Right lobe of liver (tissue), 6 donors: Measurements from ENCODE around the gene INSIG1. TPM values are rescaled to one million over a fixed set of nuclear protein-coding genes. Genes with fewer than 3 reads are reported as not detected.

ENCODE experiments used
- ATAC-seq, 4 donors: fragments of 200-7000 bp; cut with Tn5 transposase; one replicate each; pipeline ENCODE4 v1.9.1; 2020; ENCODE audit warnings: mild to moderate bottlenecking in 4 of 4, moderate library complexity in 4 of 4
- DNase-seq, 3 donors: peaks; one replicate each; pipeline ENCODE4 v3.0.0-alpha.2; 2020
- H3K27ac ChIP-seq, 3 donors: fragments of 200-600 bp; one replicate each; pipeline ENCODE4 v1.8.0; 2022
- H3K27me3 ChIP-seq, 2 donors: fragments of 200-600 bp; one replicate each; pipeline ENCODE4 v1.8.0; 2022
- H3K36me3 ChIP-seq, 4 donors: fragments of 200-600 bp; sonication (generic) in 1 of 4; one replicate each; pipeline versions ENCODE4 v1.5.1 to v1.8.0; 2017 to 2022; ENCODE audit warnings: control low read depth in 1 of 4
- H3K4me1 ChIP-seq, 4 donors: fragments of 200-600 bp; sonication (generic) in 1 of 4; one replicate each; pipeline versions ENCODE4 v1.5.1 to v1.8.0; 2017 to 2022; ENCODE audit warnings: control low read depth in 1 of 4
- H3K4me3 ChIP-seq, 3 donors: fragments of 200-600 bp; one replicate each; pipeline ENCODE4 v1.8.0; 2022
- H3K9me3 ChIP-seq, 4 donors: fragments of 200-600 bp; sonication (generic) in 1 of 4; one replicate each; pipeline versions ENCODE4 v1.5.1 to v1.8.0; 2017 to 2022; ENCODE audit warnings: control low read depth in 1 of 4
- CTCF ChIP-seq, 4 donors: fragments of 200-600 bp in 3 of 4; fragments of 450-650 bp in 1 of 4; IDR thresholded peaks; one replicate each; pipeline versions ENCODE4 v1.5.1 to v1.8.0; 2016 to 2022; ENCODE audit warnings: antibody characterized with exemption in 4 of 4, mild to moderate bottlenecking in 2 of 4
- POLR2A ChIP-seq: fragments of 450-650 bp; IDR thresholded peaks from one replicate; pipeline ENCODE4 v1.6.1; 2017; ENCODE audit warnings: antibody characterized with exemption, mild to moderate bottlenecking
- WGBS: methylation state at CpG from one replicate; pipeline ENCODE4 v1.1.6; 2018; ENCODE audit warnings: low coverage, low lambda C conversion rate; ENCODE audit not compliant: insufficient coverage; ENCODE audit errors: missing lambda C conversion rate; 5-methylcytosine and 5-hydroxymethylcytosine counted together
- intact Hi-C, 2 donors: fragments of 100-400 bp; cut with DNase I; formaldehyde crosslinking; loops; one replicate each; pipeline versions ENCODE4 v1.11.2 to v1.14.1; 2022
- total RNA-seq, 6 experiments: library from RNA; depleted of rRNA in 2 of 6; stranded (reverse); fragments of >200 nt in 2 of 6; fragmentation: NEBNext Ultra II Directional in 3 of 6; extraction: Animal tissue kit (Norgen Biotek cat#: 25700) in 3 of 6; gene quantifications; one replicate each; pipeline versions ENCODE4 v1.1.0 to v1.2.4, GENCODE V29; 2016 to 2023
- donor health status: DM: no; HTN: yes; CAD: no.
- donor health status: DM: no; HTN: no; CAD: no.
- donor health status: DM: no; HTN: no; CAD: no.
- donor health status: DM: no; HTN: yes; CAD: no.
- donor health status: DM: no; HTN: yes; CAD: no.

INSIG1 gene
- total RNA-seq, 6 experiments from 2014 or later: 130 to 625 (median 205) TPM

DNA sequence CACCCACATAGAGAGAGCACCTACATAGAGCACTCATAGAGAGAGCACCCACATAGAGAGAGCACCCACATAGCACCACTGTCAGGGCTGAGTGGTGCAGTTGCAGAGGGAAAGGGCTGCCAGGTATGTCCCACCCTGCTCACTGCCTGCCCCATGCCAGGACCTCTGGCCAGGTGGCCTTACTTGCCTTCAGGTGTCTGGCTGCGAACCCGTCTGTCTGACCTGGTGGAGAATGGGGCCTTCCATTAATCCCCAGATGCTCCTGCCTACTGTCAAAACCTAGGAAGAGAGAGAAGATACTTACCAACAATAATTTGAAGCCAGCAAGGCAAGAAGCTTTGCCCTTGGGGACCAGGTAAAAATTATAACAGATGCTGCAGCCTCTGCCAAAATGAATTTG, 51.1 kb downstream of the INSIG1 start:
- intact Hi-C loops: no loop called here
- H3K27ac ChIP-seq: no peak overlapping the region
- ATAC-seq (no peak), DNase-seq (peak in 1 of 3 donors; percentile 43)
- TF ChIP-seq POLR2A (no peak), CTCF (IDR thresholded peaks at IDR 0.05) (no peak)
- peaks cover 0 to 10% (median 0%) of the 10 kb centered on the region in 4 donors for H3K4me1 ChIP-seq
- no peaks in the 10 kb centered on the region for H3K27me3 ChIP-seq
- H3K9me3 ChIP-seq: no peaks in the 10 kb centered on the region
- no peaks in the 10 kb centered on the region for H3K36me3 ChIP-seq
- 75% methylated on average over 2 of the region's 2 CpGs for WGBS
- H3K4me3 ChIP-seq: no peak overlapping the region

DNA sequence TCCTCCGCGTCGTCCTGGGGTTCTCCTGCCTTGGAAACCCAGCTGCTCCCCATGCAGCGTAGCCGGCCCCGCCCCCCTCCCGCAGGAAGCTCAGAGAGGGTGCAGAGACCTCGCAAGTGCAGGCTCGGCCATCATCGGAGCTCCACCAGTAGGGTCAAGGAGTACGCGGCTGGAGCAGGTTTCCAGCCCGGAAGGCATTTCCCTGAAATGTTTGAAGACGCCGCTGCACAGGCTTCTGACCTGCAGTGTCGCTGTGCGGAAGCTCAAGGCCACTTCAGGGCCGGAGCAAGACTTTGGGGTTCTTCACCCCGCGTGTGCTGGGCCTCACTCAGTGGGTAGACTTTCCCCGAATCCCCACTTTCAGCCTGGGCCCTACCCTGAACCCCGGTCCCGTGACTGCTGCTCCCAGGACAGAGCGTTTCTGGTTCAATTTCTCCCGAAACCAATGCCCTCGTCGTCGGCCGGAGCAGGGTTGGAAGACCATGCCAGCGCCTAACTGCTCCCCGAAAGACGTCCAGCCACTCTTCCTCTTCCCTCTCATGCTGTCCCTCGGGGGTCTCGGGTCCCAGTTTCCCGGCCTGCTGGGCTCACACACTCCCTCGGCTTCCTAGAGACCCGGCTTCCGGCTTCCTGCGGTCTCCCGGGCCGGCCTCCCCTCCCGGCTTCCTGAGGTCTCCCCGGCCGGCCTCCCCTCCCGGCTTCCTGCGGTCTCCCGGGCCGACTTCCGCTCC, 52.1 kb downstream of the INSIG1 start:
- ATAC-seq (no peak), DNase-seq (peak in 1 of 3 donors; percentile 39)
- intact Hi-C loops: loop anchor here (5.0 to 10.0 kb wide), 3 partner anchors 155 to 445 kb away; no protein-coding TSS in a partner anchor
- Histone ChIP-seq H3K36me3 (no peaks in the 10 kb centered on the region), H3K27ac (no peak overlapping the region), H3K9me3 (no peaks in the 10 kb centered on the region), H3K4me1 (peaks cover 0 to 5% (median 0%) of the 10 kb centered on the region in 4 donors), H3K27me3 (no peaks in the 10 kb centered on the region), H3K4me3 (no peak overlapping the region)
- 67% methylated on average over 30 of the region's 49 CpGs for WGBS
- TF ChIP-seq POLR2A (no peak), CTCF (IDR thresholded peaks at IDR 0.05) (no peak)

DNA sequence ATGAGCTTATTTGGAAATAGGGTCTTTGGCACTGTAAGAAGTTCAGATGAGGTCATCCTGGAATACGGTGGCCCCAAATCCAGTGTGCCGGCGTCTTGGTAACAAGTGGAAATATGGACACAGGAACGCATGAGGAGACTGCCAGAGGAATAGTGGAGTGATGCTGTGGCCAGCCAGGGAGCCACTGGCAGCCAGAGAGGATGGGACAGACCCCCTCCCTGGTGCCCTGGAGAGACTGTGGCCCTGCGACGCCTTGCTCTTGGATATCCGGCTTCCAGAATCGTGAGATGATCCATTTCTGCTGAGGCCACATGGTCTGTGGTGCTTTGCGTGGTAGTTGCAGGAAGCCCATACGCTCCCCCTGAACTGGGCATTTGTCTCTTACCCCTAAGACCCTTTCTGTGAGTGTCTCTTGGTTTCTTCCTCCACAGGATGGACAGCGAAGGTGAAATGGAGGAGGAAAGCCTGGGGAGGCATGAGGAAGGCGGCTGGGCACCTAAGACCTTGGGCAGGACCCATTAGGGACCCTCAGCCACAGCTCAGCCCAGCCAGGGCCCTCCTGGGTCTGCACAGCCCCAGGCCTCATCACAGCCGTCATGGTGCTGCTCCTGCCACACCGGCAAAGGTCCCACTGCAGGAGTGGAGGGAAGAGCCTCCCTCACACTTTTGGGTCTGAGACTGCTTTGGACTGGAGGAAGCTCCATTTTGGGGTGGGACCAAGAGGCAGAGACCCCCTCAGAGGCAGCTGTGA, 53.6 kb downstream of the INSIG1 start:
- ATAC-seq: no peak
- no peak for TF ChIP-seq POLR2A
- no peak for TF ChIP-seq CTCF (IDR thresholded peaks at IDR 0.05)
- 82% methylated on average over 10 of the region's 14 CpGs for WGBS
- H3K27me3 ChIP-seq: no peaks in the 10 kb centered on the region
- no peaks in the 10 kb centered on the region for H3K4me1 ChIP-seq
- intact Hi-C loops: loop anchor here (5.0 to 10.0 kb wide), 3 partner anchors 156 to 446 kb away; no protein-coding TSS in a partner anchor
- no peaks in the 10 kb centered on the region for H3K36me3 ChIP-seq
- DNase-seq: peak in 1 of 3 donors; percentile 17
- no peaks in the 10 kb centered on the region for H3K9me3 ChIP-seq
- H3K27ac ChIP-seq: no peak overlapping the region
- H3K4me3 ChIP-seq: no peak overlapping the region

GRCh38 chr7:155352076-155352752, 54.5 kb downstream of the INSIG1 start:
- Histone ChIP-seq H3K4me1 (no peaks in the 10 kb centered on the region), H3K27me3 (no peaks in the 10 kb centered on the region), H3K36me3 (no peaks in the 10 kb centered on the region), H3K4me3 (no peak overlapping the region), H3K9me3 (no peaks in the 10 kb centered on the region), H3K27ac (no peak overlapping the region)
- peak in 2 of 3 donors; percentile 30 to 39 for DNase-seq
- no peak for TF ChIP-seq POLR2A
- no peak for TF ChIP-seq CTCF (IDR thresholded peaks at IDR 0.05)
- 74% methylated on average over 12 of the region's 21 CpGs for WGBS
- intact Hi-C loops: loop anchor here (5.0 to 10.0 kb wide), 3 partner anchors 157 to 447 kb away; no protein-coding TSS in a partner anchor
- ATAC-seq: peak in 1 of 4 donors; percentile 16
